IPS DF 4.7 (cell line): ENCODE results near the gene ETV1.

Experiments
- DNase-seq: peaks from one replicate; pipeline ENCODE4 v3.0.0-alpha.2; 2013; ENCODE audit warnings: low spot score; ENCODE audit errors: extremely low read depth

Gene ETV1

GRCh38 chr7:13880789-13881188 lies 108.7 kb downstream of the ETV1 start:
- DNase-seq: no peak

DNA sequence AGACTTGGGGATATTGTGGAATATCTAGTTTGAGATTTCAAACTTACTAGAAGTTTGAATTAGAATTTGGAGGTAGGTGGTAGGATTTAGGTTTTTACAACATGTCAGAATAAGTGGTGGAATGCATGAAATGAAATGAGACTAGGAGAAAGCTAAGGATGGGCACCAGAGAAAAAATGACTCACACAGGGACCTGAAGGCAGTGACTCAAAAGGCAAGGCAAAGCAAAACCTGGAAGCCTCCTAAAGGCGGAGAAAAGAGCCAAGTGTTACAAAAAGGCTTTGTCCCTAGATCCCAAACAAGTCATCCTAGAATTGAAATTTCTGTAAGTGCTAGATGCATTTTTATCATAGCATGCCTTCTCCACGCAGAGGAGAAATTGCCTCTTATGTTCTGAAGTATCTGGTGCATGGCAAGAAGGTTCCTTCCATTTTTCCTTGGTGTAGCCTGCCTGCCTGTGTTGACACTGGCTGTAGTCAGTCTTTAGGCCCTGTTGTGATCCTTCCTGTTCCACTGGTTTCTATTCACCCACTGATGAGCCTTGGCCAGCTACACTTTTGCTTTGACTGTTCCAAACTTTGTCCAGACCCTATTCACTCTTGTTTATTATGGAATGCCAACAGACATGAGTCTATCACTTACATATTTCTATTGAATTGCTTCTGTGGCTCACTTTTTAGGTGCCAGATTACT lies 109.3 kb downstream of the ETV1 start:
- no peak for DNase-seq

DNA sequence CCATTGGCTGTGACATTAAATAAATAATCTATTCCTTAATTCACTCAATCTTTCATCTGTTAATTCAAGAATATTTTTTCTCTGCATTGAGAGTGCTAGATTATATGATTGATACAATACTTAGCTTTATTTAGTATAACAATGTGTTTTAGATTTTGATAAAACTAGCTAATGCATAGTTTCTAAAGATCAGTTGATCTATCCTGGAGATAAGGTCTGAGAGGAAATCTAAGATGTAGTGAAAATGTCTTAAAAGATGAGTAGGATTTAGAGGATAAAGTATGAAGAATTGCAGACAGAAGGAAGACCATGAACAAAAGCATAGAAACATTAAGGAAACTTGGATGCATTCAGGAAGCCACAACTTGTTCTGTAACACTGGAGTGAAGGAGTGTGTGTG lies 110.3 kb downstream of the ETV1 start:
- DNase-seq: no peak

DNA sequence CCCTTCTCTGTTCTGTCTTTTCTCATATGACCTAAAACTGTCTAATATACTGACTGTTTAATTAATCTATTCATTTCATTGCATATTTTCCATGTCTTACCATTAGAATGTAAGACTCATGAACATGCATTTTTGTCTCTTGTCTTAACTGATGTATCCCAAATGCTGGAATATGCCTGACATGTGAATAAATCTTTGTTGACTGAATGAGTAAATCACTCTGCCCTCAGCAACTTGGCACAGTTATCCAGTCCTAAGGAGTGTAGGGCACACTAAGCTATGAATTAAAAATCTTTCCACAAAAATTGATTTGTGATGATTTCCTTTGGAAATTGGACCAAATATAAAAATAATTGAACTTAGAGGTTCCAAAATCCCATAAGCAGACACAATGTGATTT lies 111.3 kb downstream of the ETV1 start:
- no peak for DNase-seq

DNA sequence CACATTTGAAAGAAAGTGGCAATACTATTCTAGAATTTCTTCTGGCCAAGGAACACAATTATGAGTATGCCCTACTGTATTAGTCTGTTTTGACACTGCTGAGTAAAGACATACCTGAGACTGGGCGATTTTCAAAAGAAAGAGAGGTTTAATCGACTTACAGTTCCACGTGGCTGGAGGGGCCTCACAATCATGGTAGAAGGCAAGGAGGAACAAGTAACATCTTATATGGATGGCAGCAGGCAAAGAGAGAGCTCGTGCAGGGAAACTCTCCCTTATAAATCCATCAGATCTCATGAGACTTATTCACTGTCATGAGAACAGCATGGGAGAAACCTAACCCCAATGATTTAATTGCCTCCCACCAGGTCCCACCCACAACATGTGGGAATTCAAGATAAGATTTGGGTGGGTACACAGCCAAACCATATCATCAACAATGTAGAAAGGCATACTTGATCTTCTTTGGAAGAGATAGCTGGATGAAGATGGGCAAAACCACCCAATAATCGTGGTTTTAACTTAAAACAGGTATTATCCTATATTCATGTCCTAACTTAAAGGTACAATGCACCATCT lies 113.9 kb downstream of the ETV1 start:
- no peak for DNase-seq

- no peak for DNase-seq
Measured at GRCh38 chr7:13874783-13875182, 114.7 kb downstream of the ETV1 start.

GRCh38 chr7:13872709-13873108 lies 116.8 kb downstream of the ETV1 start:
- DNase-seq: no peak

GRCh38 chr7:13871008-13871407 lies 118.5 kb downstream of the ETV1 start:
- no peak for DNase-seq

- DNase-seq: no peak
Measured at GRCh38 chr7:13860734-13861133, 128.7 kb downstream of the ETV1 start.

DNA sequence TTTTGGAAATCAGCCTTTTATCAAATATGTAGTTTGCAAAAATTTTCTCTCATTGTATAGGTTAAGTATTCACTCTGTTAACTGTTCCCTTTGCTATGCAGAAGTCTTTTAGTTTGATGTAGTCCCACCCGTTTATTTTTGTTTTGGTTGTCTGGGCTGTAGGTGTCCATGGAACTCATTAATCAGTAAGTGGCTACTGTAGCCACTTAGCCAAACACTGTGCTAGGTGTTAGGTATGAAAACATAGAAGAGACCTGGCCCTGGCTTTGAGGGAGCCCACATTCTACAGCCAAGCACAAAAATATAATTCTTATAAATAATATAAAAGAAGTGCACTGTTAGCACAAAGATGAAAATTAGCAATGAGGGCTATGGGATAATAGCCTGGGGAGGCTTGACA lies 133.5 kb downstream of the ETV1 start:
- no peak for DNase-seq

DNA sequence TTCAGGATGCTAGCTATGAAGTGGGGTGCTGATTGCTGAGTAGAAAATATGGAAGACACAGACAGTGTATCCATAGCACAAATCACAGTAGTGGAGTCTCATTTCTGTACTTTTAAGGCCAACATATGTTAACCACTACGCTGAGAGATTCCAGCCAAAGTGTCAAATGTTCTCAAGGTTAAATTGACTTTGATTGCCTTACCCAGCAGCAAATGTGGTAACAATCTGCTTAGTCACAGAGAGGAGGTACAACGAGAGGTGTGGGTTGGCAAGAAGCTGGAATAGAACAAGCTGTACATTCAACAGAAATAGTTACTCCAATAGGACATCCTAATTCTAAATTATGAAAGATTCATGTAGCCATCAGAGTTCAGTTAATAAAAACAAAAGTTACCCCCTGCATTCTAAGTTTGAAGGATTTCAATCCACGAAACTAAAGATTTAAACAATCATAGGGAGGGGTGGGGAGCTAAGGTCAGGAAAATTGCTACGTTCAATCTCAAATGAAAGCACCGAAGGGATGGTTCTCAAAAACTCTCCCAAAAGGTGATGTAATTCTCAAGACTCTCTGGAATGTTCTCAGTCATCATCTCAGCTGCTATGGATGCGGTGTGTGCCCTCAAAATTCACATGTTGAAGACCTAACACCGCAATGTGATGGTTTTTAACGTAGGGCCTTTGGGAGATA lies 137.0 kb downstream of the ETV1 start:
- DNase-seq: no peak

DNA sequence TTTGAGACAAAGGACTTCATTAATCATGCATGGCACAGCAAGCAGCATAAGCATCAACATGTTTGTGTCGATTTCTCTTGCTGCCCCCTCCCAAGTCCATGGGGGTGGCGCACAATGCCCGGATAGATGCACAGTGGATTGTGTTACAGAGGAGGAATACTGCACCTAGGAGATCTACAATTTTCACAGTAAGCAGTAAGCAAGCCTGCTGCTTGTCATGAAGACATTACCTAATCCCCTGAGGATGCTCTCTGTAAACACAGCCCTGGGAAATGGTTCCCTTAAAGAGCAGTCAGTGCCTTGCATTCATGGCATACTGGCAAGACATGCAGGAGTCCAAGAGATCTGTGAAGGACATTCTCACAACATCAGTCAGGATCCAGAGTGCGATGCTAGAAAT lies 137.7 kb downstream of the ETV1 start:
- no peak for DNase-seq

- no peak for DNase-seq
Measured at GRCh38 chr7:13850185-13850752, 139.2 kb downstream of the ETV1 start.

DNA sequence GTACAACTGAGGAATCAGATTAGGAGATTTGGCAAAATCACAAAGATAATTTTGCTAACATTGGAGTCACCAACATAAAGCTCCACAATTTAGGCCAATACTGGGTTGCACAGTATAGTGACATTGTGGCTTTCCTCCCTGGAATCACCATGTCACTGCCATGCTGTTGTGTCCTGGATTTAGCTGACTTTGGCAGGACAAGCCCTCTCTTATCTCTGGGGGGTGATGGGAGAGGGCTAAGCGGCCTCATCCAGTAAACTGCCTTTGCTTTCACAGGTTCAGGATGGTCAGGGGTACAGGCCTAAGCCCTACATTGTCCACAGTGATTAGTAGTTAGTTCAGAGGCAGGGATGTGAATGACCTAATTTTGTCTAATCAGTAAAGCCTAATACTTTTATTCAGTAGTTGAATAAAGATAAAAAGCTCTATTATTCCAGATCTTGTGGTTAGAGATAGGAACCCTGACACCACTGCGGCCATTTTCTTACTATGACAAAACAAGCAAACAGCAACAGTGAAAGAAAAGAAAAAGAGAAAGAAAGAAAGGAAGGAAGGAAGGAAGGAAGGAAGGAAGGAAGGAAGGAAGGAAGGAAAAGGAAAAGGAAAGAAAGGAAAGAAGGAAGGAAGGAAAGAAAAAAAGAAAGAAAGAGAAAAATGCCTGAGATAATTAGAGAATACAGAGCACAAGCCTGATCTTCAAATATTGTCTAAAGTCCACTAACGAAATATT lies 140.1 kb downstream of the ETV1 start:
- no peak for DNase-seq

DNA sequence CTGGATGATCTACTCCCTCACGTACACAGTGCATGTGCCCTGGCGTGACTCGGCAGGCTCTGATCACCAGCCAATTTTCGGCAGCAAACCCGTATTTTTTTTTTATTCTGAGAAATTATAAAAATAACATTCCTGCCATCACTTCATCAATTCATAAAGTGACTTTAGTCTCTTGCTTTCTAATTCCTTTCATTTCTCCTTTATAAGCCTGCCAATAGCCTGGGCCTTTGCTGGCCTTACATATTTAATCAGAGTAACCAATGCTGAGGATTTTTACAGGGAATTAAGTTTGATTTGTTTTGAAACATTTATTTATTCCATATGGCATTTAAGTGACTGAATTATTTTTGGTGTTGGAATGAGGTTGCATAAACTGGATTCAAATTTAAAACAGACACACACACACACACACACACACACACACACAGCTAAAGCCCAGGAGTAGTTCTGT lies 140.8 kb downstream of the ETV1 start:
- DNase-seq: no peak

DNA sequence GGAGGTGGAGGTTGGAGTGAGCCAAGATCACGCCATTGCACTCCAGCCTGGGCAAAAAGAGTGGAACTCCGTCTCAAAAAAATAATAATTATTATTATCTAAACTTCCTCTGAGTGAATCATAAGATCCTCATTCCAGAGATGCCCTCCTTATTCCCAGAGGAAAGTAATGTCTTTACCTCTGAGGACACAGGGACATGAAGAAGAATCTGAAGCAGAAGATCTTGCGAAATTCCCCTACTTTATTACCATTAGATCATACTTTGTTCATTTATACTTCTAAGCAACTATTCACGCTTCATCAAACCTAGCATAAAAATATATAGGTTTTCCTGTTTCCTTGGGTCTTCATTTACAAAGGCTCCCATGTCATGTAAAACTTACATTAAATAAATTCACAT lies 143.1 kb downstream of the ETV1 start:
- DNase-seq: no peak

- no peak for DNase-seq
Measured at GRCh38 chr7:13845601-13846000, 143.9 kb downstream of the ETV1 start.

DNA sequence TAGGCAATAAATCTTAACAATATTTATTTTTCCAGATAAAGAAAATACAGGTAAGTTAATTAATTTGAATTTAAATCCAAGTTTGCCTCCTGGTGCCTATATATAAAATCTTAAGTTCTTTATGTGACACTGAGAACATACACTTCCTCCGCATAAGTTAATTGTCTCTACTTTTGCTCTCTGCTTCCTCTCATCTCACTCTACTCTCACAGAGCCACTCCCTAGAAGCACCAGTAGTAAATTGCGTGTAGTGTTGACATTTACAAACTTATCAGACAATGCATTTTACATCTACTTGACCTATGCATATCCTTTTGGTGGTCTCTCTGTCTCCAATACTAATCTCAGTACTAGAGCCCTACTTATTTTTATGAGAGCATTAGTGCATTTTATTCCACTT lies 144.5 kb downstream of the ETV1 start:
- no peak for DNase-seq

DNA sequence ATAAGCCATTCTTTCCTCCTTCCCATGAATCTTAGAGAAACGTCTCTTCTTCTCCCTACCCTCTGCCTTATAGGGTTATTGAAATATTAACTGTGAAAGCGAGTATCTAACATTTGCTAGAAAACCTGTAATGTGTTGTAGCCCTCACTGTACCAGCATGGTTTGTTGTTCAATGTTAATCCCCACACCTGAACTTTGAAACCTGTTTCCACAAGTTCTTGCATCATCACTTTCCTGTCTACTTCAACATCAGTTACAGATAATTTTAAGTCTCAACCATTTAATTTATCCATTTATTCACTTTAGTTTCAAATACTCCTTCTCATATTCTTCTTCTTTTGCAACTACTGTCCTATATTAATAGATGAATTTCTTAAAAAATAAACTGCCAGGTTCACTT lies 148.2 kb downstream of the ETV1 start:
- no peak for DNase-seq
